Uterus (tissue), 2 donors: ENCODE data around the gene TMEM26.

Experiments used
- CTCF ChIP-seq, 4 experiments: fragments of 200-600 bp in 2 of 4; fragments of 450-650 bp in 2 of 4; sonication (generic) in 2 of 4; IDR thresholded peaks; one replicate each; pipeline ENCODE4 v1.5.1; 2016 to 2019; ENCODE audit warnings: antibody characterized with exemption in 4 of 4, mild to moderate bottlenecking in 2 of 4, moderate library complexity in 1 of 4
- POLR2A ChIP-seq, 2 donors: fragments of 450-650 bp; IDR thresholded peaks; one replicate each; pipeline ENCODE4 v1.6.1; 2016; ENCODE audit warnings: antibody characterized with exemption in 2 of 2, mild to moderate bottlenecking in 1 of 2, moderate library complexity in 1 of 2

DNA sequence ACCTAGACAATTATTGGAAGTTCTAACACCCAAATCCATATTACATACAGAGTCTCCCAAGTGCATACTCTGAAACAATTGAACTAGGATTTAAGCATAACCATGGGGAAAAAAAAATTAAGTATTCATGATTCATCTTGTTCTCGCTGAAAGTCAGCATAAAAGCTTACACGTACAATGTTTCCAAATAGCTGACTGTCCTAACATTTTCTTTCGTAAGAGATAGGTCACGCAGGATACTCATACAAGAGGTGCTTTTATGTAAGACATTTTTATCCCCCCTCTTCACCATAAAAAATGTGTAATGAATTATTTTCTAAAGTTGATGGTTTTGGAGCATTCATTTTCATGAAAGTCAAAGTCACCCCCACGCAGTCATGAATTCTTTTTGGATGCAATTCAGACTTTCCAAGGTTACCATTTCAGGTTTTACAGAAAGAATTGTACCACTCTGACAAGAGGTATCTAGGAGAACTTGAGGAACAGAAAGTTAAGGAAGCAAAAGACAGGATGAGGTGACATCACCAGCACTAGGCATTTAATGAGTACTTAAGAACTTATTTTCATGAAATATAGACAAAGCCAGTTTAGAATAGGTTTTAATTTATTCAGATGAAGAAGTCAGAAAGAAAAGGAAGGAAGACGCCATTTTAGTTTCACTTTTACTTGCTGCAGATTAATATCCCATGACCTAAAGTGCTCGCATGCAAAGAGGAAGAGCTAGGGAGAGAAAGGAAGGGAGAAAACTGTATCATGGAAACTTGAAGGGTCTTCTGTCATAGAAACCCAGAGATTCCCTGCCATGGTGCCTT, 55.8 kb downstream of the TMEM26 start:
- no peak for TF ChIP-seq CTCF (IDR thresholded peaks at IDR 0.05)
- no peak for TF ChIP-seq POLR2A (IDR thresholded peaks at IDR 0.05)
